GM19372 (cell line): ENCODE measurements around the gene FNDC10.
"Not testable (repeated sequence)": the region's sequence is repeated elsewhere in the genome, so short reads cannot be mapped to it uniquely, and the experiment has no call there.

ENCODE experiments used
- ATAC-seq: cut with Tn5 transposase; IDR thresholded peaks from one replicate; pipeline ENCODE4 v1.9.1; 2021; ENCODE audit warnings: mild to moderate bottlenecking, low read depth, moderate library complexity; ENCODE audit not compliant: unreplicated experiment

FNDC10 gene

DNA sequence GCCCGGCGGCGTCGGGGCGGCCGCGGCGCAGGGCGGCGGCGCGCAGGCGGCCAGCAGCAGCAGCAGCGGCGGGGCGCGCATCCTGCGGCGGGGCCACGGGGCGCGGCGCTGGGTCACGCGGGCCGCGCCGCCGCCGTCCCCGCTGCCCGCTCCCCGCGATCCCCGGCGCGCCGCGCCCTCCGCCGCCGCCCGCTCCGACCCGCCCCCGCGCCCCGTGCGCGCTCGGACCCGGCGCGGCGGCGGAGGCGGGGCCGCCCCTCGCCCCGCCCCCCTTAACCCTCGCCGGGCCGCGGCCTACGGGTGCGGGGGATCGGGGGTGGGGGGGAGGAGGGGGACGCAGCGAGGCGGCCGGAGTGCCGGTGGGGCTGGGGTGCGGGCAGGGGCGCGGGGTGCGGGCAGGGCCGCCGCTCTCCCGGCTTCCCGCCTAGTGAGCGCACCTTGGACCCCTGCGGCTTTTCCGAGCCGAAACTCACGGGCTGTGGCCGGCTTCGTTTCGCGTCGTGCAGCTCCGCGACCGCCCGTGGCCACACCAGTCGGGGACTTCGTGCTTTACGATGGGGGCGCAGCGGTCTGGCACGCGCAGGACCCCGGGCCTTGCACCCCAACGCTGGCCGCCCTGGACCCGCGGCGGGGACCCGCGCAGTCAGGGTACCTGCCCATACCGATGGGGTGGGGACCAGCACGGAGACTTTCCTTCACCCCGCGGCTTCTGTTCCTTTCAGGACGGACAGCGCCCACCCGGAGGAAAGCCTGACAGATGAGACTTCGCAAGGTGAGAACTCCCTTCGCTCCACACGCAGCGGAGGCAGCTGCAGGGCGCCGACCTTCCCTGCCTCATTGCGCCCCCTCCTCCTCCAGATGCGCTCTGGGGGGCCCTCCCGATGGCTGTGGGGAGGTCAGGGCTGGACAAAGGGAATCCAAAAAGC, at the start of gene FNDC10:
TSS of gene FNDC10 (minus strand) at position 201 of the 926 bp plus-strand sequence. CDS start at position 81, 120 bp downstream.
- no peak for ATAC-seq

DNA sequence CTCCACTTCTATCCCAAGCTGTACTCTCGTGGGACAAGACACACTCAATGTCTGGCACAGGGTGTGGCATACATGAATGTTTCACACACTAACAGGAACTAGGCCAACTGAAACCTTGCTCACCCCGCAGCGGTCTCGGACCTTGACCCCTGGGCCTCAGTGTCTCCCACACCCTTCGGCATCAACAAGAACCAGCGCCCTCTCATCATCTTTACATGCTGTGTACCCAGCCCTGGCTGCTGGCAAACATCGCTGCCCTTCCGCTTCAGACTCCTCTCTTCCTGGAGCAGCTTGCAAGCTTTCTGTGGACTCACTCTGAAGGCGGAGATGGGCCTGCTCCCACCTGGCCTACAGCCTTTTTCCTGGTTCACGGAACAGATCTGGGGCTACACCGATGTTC, 48.3 kb upstream of the FNDC10 start:
- ATAC-seq = not testable (repeated sequence)

DNA sequence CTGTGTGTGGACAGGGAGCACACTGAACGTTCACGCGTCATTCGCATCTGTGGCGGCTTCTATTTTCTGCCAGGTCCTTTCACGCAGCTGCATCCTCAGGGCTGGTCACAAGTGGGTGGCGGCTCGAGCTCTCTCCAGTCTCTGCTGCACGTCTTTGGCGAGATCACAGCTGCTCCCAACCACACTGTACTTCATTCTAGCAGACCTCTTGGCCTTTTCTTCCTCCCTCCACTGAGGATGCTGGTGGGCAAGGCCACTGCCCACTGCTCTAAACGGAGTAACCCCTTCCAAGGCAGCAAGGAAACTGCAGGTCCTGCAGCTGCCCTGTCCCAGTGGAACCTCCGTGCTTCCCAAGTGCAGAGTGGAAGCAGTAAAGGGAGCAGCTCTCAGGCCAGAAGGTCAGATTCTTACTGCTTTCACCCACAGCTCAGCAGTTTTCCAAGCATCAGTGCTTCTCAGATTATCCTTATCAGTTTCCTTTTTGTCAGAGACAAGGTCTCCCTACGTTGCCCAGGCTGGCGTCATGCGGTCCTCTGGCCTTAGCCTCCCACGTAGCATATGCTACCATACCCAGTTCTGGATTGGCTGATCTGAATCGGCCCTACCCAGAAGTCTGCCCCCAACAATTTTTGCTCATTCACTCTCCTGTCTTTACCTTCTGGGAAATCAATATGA, 47.8 kb upstream of the FNDC10 start:
- ATAC-seq = not testable (repeated sequence)

DNA sequence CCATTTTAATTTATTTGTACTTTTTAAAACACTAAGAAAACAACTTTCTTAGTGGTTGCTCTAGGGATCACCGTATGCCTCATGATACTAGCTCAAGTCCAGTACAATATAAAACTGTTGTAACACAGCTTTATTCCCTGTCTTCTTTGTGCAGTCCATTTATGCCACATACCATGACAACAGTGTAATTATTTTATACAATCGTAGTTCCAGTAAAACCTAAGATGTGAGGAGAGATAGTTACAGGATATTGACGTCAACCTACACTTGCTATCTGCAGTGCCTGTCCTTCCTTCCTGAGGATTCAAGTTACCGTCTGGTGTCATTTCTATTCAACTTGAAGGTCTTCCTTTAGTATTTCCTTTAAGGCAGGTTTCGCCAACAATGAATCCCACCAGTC, 46.4 kb upstream of the FNDC10 start:
- not testable (repeated sequence) for ATAC-seq

DNA sequence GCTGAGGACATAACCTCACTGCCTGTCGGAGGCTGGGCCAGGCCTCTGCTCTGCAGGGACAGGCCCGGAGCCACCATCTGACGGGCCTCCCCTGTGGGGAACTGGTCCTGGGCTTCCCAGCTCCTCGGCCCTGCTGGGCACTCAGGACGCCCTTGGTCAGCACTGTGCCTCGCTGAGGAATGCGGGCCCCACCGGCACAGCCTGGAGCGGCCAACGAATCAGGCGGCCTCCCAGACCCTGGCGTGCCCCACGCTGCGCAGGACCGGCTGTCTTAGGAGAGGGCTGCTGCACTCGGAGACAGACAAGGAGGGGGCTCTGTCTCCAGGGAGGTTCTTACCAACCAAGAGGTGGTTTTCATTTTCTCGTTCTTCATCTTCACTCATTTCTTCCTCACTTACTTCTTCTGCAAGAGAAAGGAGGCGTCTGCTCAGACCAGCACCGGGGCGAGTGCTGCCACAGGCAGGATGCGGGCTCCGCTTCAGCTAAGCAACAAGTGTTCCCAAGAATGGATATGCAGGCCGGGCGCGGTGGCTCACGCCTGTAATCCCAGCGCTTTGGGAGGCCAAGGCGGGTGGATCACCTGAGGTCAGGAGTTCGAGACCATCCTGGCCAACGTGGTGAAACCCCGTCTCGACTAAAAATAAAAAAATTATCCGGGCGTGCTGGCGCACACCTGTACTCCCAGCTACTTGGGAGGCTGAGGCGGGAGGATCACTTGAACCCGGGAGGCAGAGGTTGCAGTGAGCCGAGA, 41.0 kb upstream of the FNDC10 start:
- ATAC-seq = not testable (repeated sequence)

DNA sequence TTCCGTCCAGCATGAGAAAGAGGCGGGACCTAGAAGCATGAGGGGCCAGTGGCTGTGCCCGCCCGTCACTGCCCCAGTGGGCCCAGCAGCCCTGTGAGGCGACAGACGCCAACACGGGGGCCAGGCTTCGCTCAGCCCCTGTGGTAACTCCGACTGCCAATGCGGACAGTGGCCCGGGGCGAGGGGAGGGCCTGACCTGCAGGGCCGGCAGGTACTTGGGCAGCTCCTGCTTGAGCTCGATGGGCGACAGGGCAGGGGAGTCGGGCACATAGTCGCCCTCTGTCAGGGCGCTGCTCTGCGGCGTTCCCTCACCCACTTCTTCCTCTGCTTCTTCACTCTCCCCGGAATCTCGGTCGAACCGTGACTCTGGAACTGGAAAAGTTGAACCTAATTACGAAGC, 40.1 kb upstream of the FNDC10 start:
- ATAC-seq = not testable (repeated sequence)

DNA sequence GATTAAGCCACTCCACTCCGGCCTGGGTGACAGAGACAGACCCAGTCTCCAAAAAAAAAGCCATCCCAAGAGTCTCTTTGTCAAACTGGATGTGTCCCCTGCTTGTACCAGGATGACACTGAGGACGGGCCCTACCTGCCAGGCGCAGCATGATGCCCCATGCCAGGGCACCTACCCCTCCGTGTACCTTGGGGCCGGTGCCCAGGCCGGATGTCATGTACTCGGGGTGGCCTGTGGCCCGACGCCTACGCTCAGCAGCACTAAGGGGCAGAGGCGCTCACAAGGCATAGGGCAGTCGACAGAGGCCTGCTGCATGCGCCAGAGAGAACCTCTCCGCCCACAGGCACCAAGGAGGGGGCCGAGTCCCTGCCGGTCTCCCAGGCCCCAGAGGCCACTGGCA, 39.4 kb upstream of the FNDC10 start:
- ATAC-seq = not testable (repeated sequence)

DNA sequence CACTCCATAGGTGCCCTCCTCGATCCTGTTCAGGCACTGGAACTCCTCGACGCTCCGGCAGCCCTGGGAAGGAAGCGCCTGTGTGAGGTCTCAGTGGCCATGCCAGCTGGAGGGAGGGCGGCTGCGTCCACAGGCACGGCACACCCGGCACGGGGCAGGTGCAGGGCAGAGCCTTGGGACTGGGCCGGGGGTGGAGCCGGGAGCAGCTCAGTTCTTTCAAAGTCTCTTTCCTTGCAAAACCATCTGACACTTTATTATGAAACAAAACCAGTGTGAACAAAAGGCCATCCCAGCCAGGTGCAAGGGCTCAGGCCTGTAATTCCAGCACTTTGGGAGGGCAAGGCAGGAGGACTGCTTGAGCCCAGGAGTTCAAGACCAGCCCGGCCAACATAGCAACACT, 38.6 kb upstream of the FNDC10 start:
- not testable (repeated sequence) for ATAC-seq

DNA sequence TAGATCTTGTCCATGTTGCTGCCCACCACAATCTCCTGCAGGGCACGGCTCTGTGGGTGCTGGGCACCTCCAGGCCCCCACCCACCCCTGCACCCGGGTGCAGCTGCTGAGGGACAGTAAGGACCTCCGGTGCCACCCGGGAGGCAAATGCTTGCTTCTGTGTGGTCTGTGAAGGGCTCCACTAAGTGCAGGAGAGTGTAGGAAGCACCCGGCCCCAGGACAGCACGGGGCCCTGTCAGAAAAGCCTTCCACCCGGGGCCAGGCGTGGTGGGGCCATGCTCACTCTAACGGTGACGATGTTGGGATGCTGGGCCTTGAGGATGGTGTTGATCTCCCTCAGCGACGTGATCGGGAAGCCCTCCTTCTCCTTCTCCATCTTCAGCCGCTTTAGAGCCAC, 37.5 kb upstream of the FNDC10 start:
- ATAC-seq = not testable (repeated sequence)

DNA sequence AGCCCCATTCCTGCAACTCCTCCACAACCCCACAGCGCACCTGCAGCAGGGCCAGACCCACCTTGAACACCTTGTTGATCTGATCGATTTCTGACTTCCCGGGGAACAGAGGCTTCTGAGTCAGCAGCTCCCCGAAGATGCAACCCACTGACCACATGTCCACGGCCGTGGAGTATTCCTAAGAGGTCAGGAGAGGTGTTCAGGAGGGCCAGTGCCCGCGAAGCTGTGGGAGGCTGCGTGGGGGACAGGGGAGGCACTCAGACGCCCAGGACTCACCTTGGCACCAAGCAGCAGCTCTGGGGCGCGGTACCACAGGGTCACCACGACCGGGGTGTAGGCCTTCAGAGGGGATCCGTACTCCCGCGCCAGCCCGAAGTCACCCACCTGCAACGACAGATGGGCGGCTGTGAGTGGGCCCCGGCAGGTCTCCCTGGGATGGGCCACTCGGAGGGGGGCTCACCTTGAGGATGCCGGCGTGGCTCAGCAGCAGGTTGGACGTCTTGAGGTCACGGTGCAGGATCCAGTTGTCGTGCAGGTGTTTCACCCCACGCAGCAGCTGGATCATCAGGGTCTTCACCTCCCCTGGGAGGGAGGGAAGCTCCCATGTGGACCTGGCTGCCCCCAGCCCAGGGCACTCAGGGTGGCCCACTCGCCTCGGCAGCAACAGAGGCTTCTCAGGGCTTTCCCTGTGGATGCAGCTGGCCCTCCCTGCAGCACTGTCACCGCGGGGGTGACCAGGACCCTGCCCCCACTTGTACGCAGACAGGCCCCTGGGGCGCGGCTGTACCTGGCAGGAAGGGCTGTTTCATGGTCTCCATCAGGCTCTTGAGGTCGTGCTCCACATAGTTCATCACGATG, 36.9 kb upstream of the FNDC10 start:
- not testable (repeated sequence) for ATAC-seq

DNA sequence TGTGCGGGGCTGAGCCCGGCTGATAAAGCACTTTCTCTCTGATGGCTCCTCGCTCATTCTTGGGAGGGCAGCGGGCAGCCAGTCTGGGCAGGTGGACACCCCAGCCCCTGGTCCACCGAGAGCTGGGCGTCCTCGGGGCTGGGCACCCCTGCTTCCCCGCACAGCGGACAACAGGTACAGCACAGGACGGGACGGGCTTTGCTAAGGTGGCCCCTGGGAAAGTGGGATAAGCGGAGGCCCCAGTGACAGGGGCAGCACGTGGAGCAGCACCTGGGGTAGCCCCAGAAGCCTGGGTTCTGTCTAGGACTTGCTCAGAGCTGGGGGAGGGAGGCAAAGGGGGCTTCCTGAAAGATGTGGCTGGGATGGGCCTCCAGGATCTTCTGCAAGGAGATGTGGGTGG, 34.7 kb upstream of the FNDC10 start:
- ATAC-seq = not testable (repeated sequence)

DNA sequence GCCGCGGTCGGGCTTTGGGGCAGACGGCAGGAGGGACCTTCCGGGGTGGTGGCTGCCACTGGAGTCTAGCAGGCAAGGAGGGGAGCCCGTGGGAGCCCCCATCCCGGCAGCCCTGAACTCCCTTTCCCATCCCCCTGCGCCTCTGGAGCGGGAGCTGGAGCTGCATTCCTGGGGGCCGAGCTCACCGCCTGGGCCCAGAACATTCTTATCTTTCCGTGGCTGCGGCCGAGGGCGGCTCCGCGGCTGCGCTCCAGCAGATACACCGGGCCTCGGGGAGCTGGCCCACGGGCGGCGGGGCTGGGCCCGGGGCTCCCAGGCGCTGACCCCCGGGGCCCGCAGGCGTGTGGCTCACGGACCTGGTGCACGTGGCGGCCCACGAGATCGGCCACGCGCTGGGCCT, 33.5 kb upstream of the FNDC10 start:
- not testable (repeated sequence) for ATAC-seq

DNA sequence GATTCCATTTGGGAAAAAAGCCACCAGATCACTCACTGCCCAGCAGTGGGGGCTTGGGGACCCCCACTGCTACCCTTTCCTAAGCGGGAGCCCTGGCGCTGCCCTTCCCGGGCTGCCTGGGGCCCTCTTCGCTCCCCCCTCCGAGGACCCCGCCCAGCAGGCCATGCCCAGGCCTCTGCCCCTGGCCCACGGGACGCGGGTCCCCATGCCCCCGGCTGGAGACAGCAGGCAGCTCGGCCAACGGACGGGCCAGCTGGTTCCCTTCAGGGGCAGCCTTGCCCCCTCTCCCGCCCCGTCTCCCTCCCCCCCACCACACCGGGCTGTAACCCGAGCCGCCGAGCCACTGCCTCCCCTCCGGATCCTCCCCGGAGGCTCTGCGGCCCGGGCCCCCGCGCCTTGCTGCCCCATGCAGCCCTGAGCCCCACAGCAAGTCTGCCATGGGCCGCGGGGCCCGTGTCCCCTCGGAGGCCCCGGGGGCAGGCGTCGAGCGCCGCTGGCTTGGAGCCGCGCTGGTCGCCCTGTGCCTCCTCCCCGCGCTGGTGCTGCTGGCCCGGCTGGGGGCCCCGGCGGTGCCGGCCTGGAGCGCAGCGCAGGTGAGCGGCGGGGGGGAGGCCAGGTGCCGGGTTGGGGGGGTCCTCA, 32.0 kb upstream of the FNDC10 start, which contains the start of gene MMP23B:
TSS of gene MMP23B (plus strand) at position 392 of the 639 bp plus-strand sequence. CDS start at position 438, 46 bp downstream.
- ATAC-seq = no peak

DNA sequence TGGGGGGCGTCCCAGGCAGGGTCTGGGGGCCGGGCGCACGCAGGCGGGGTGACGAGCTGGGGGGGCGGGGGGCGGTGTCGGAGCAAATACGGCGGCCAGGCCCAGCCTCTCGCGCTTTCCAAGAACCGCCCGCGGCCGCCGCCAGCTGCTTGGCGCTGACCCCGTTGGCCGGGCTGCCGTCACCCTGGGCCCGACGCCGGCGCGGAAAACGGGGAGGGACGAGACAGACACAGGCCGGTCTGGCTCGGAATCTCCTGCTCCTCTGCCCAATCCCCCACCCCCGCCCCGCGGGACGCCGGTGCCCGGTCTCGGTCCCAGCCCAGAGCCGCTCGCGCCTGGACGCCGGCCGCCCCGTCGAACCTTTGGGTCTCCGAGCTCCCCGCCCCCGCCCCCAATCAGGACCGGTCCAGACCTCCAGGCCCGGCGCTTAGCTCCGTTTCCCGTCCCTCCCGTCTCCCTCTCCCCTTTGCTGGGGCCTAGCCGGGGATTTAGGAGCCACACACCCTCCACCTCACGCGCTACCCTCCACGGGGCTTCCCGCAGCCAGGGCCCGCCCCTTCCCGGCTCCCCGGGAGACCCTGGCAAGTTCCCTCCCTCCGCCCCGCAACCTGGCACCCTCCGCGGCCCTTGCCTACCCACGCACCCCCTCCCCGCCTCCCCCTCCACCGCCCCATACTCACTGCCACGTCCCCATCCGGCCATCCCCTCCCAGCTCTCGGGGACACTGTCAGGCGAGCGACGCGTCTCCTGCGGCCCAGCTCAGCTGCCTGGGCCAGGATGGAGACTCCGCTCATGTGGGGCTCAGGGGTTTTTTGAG, 31.2 kb upstream of the FNDC10 start:
- no peak for ATAC-seq

DNA sequence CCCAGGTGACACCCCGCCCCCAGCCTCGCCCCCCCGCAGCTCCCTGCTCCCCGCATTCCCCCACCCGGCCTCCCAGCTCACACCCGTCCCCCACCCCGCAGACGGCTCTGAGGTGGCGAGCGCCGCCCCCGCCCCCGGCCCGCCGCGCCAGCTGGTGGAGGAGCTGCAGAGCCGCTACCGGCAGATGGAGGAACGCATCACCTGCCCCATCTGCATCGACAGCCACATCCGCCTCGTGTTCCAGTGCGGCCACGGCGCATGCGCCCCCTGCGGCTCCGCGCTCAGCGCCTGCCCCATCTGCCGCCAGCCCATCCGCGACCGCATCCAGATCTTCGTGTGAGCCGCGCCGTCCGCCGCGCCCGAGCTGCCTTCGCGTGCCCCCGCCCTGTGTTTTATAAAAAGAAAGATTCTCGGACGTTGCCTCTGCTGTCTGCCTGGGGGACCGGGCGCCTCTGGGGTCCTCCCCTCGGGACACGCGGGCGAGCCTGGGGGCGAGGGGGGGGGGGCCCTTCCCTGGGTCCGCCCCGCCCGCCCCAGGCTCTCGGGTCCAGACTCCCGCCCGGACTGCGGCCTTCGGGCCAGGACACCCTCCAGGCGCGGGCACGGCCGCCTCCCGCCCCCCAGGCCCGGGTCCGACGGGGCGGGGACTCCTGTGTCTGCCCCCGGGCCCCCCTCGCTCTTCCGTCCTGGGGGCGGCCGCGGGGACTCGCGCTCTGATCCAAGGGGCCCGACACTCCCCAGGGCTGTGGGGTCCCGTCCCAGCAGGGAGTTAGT, 30.4 kb upstream of the FNDC10 start:
- peak; percentile 63 for ATAC-seq

DNA sequence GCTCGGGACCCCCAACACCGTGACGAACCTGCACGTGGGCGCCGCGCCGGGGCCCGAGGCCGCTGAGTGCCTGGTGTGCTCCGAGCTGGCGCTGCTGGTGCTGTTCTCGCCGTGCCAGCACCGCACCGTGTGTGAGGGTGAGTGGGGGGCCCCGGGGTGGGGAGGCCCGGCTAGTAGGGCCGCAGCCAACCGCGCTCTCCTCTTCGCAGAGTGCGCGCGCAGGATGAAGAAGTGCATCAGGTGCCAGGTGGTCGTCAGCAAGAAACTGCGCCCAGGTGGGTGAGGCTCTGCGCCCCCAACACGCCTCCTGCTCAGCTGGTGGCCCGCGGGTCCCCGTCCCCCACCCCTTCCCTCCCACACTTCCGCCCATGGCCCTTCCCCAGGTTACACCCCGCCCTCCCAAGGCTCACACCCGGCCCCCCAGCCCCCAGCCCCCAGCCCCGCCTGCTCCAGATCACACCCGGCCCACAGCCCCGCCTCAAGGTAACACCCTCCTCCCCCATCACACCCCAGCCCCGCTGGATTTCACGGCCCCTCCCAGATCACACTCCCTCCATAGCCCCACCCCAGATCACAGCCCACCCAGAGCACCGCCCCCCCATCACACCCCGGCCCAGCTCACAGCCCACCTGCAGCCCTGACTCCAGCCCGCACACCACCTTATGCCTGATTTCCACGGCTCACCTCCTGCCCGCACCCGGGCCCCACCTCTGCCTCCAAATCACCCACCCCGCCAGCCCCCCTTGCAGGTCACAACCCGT, 29.7 kb upstream of the FNDC10 start:
- ATAC-seq = no peak
